GM21723 (cell line): ENCODE data around the gene FGFBP3.

Experiments
- ATAC-seq: cut with Tn5 transposase; IDR thresholded peaks from one replicate; pipeline ENCODE4 v1.9.1; 2021; ENCODE audit warnings: mild to moderate bottlenecking, moderate library complexity; ENCODE audit not compliant: unreplicated experiment

Gene FGFBP3, protein sequence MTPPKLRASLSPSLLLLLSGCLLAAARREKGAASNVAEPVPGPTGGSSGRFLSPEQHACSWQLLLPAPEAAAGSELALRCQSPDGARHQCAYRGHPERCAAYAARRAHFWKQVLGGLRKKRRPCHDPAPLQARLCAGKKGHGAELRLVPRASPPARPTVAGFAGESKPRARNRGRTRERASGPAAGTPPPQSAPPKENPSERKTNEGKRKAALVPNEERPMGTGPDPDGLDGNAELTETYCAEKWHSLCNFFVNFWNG

DNA sequence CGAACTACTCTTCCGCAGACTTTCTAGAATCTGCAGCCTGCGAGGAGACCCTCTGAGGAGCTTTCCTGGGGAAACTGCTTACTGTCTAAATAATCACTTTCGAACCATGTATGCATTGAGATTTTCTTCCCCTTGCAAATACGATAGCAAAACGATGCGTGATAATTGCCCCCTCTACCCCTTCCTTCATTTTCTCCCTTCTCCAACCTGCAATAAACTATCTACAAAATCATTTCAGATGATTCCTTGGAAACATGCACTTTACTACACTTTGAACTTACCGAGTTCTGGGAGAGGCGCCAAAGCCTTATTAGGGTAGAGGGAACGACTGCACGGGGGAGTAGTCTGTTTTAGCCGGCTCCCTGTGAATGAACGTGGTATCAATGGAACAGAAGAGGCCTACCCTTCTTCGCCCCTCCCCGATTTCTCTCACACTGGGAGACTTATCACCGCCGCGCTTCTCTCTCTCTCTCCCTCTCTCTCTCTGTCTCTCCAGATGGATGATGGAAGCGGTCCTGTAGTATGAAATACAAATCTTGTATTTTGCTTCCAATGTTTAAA, at the start of gene FGFBP3:
TSS of gene FGFBP3 (minus strand) at position 370 of the 561 bp plus-strand sequence. CDS start 517 bp downstream, outside the sequence.
- no peak for ATAC-seq

DNA sequence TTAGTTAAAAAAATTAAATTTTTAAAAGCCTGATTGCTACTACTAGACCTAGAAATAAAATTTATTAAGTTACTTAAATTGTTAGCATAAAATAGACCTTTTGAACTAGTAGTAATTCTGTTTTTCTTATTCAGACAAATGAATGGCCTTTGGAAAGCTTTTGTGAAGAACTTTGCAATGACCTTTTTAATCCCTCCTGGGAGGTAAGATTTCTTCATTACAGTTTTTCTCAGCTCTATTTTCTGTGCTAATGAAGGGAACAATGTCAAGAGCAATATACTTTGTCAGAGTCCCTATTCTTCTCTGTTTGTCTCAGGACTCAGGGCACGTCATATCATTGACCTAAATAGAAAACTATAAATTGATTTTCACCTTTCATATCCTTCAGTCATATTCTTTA, 47.8 kb upstream of the FGFBP3 start:
- no peak for ATAC-seq

DNA sequence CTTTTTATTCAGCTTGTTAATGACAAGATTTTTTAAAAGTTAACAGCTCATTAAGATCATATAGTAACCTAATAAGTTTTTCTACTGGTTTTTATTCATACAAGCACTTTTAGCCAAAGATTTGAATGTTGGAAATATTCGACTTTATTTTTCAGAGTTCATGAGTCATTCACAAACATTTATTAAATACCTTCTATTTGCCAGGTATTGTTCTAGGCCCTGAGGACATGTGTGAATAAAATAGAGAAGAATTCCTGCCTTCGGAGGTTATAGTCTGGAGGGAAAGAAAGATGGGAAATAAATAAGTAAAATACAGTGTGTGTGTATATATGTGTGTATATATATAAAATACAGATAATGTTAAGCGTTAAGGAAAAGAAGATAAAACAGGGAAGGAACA, 45.8 kb upstream of the FGFBP3 start:
- no peak for ATAC-seq

DNA sequence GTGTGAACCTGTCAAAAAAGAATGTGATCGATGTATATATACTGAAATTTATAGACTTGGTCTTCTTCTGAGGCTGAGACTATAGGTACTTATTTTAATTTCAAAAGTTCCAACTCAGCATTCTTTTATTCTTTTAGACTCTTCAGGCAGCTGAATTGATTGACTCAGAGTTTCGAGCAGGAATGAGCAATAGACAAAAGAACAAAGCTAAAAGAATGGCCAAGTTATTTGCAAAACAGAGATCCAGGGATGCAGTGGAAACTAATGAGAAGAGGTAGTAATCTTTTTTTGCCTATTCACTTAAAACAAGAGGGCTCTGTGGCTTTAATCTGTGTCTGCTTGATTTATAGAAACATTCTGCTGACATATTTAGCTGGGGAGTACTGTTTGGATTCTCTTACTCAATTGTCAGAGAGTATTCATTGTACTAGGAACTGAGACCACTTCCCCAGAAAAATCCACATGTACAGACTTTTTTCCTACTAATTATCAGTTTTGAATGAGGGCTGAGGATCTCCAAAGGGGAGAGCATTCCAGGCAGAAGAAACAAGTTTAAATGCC, 44.4 kb upstream of the FGFBP3 start:
- ATAC-seq = no peak

DNA sequence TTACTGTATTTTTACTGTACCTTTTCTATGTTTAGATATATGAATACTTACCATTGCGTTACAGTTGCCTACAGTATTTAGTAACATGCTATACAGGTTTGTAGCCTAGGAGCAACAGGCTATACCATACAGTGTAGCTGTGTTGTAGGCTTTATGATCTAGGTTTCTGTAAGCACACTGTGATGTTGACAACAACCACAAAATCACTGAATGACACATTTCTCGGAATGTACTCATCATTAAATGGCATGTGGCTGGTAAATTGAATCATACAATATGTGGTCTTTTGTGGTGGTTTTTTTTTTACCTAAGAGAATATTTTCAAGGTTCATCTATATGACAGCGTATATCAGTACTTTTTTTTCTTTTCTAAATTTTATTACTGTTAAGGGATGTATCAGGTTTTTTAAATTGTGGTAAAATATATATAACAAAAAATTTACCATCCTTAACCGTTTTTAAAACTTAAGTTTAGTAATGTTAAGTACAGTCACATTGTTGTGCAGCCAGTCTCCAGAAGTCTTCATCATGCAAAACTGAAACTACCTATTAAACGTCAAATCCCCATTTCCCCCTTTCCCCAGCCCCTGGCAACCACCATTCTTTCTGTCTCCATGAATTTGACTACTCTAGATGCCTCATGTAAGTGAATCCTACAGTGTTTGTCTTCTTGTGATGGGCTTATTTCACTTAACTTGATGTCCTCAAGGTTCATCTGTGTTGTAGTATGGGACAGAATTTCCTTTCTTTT, 35.8 kb upstream of the FGFBP3 start:
- no peak for ATAC-seq

DNA sequence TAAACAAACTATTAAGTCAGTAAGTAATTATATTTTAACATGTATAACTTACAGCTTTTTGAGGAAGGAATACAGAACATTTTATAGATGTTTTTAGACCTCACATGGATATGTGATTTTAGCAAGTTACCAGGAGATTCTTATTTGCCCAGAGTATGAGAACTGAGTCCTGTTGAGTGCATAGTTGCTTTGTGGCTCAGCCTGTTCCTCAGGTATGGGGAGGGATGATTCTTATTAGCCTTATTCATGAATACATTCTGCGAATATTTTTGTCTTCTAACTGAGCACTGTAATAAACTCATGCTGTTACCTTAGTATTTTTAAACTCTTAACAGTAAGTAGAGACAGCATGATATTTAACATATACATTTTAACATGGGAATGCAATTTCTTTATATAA, 32.1 kb upstream of the FGFBP3 start:
- ATAC-seq = no peak

DNA sequence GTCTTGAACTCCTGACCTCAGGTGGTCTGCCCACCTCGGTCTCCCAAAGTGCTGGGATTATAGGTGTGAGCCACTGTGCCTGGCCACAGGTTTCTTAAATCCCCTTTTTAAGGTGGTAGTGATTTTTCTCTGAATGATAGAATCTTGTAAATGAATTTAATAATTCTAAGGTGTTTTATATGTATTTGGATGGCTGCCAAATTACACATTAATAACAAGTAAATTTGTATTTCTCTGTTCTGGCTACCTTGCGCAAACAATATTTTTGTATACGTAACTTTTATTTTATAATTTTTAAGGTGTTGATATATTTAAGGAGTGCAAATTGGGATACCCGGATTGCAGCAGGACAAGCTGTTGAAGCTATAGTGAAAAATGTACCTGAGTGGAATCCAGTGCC, 30.4 kb upstream of the FGFBP3 start:
- ATAC-seq = no peak

DNA sequence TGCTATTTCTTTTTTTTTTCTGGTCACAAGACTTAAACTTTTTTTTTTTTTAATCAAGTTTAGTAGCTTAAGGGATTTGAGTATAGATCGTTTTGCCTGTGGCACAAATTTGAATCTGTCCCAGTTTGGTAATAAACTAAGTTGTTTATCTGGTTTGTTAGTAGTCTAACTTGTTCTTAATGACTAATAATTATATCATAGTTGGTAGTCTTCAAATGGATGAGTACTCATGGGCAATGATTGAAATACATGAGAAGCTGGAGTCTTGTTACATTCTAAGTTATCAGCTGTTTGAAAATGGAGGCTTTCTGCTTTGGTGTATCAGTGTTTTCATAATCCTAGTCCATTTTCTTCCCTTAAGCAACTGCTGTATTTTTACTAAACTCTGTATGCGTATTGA, 26.6 kb upstream of the FGFBP3 start:
- no peak for ATAC-seq

DNA sequence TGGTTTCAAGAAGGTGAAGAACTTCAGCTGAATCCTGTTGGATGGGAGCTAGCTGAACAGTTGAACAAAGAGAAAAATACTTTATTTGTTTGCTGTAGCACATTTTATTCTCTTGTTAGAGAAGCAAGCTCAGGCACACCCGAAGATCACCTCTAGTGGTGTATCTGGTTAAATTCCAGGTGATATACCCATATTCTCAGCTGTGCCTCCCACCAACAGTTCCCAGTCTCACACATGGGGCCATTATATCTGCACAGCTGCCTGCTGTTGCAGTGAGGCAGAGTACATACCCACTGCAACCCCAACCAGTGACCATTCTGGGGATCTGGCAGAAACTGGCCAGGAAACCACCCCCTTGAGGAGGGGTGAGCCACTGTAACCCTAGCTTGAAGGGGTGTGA, 23.5 kb upstream of the FGFBP3 start:
- no peak for ATAC-seq

DNA sequence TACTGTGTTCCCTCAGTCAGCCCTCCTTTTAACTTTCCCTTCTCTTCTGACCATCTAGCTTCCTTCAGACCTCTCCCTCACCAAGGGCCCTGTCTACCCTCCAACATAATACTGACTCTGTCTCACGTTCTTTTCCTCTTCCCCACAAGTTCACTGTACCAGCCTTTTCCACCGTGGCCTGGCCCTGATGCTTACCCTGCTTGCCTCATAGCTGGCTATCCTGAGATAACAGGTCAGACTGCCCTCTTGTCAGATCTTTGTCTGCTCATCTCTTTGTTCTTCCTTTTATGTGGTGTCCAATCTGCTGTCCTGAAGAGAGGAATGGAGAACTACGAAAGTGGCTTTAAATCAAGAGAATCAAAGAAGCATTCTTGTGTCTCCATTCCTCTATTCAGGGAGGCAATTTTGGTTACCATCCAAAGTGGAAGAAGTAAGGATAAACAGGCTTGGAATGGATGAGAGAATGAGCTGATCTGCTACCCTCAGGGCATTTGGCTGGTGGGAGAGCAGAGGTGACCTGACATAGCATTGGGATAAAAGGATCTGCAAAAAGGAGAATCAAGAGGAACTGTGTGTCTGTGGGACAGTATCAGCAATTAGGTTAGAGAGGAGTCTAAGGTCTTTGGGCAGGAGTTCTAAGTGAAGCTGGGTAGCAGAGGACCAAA, 22.4 kb upstream of the FGFBP3 start:
- no peak for ATAC-seq

DNA sequence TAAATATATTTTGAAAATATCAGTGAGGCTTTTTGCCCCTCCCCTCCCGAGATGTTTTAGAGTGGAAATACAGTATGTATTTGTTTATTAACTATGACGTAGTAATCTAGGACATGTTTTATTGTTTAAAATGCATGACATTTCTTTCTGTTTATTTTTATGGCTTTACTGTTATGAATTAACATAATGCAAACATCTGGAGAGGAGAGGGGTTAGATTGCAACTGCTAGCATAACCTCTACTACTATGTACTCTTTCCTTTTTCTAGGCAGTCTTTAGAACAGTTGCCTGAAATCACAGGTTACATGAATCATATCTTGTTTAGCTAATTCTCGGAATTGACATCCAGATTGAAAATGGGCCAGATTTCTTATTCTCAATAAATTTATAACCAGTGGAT, 21.7 kb upstream of the FGFBP3 start:
- no peak for ATAC-seq

DNA sequence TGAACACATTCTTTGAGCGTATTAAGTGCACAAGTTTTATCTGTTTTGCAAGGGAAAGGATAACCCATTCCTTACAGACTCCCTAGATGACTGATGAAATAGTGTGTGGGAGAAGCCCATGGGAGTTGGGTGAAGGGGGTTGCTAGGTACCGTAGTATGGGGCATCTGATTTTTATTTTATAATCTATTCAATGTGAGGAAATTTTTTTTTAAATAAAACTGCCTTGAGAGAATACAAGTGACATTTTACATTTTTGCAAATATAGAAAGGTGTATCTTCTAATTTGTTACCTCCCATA, 15.7 kb upstream of the FGFBP3 start:
- no peak for ATAC-seq

DNA sequence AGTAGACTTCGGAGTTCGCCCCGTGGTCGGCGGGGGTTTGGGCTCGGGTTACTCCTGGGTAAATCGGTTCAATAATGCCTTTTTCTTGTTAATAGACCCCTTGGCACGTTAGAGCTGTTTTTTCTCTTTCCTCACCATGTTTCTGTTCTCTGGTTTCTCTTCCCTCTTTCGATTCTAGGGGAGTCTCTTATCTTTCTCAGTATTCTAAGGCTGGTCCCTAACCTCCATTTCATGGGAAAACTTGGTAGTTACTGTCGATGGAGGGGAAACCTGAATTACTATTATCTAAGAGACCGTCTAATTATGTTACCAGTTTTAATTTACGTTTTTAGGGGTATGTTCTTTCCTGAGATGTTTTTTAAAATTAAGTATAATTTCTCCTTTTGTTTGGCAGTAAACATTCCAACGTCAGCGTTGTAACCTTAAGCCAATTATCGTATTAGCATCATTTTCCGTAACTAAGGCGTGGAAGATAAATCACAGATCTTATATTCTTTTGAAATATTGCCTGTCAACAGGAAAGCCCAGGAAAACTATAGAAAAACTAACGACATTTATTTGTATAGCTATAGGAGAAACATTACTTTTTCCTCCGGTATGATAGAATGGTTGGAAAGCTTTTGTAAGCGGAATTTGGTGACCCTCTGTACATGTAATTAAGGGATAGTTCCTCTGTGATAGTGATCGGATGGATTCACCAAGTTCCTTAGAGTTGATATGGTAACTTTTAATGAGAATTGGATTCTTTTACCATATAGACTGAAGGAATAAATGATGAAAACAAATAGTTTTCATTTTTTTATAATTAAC, 15.1 kb upstream of the FGFBP3 start:
- peak; percentile 42 for ATAC-seq

DNA sequence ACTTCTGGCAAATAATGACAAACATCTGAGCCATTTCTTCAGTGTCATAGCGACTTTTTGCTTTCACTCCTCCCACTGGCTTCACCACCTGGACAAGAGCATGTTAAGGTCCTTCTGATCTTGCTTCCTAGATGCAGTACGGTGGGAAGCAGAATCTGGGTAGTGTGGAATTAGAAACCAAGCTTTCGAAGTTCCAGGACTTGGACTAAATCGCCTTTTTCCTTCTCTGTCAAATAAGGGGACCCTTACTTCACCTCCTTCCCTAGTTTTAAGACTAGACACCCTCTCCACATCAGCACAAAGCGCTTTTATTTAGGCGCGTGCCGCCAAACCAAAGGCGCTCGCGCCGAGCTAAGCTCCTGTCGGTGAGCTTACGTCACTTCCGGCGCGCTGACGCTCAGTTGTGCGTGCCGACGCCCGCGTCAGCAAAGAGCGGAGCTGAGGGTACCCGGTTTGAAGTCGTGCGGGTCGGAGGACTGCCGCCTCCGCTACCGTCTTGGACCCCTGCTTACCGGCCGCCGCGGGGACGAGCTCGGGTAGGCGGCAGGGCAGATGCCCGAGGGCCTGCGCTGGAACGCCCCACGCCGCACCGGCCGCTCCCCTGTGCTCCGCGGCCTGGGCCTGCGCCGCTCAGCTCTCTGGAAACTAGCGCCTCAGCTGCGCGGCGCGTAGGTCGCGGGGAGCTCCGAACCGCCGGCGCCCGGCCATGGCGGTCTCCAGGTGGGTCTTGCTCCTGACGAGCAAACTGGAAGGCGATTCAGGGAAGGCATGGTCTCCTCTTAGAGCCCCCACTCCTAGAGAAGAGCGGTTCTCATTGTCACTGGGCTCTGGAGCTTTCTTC, 14.3 kb upstream of the FGFBP3 start, which contains the start of gene BTAF1:
TSS of gene BTAF1 (plus strand) at position 400 of the 841 bp plus-strand sequence. CDS start at position 707, 307 bp downstream.
- ATAC-seq = peak; percentile 98

DNA sequence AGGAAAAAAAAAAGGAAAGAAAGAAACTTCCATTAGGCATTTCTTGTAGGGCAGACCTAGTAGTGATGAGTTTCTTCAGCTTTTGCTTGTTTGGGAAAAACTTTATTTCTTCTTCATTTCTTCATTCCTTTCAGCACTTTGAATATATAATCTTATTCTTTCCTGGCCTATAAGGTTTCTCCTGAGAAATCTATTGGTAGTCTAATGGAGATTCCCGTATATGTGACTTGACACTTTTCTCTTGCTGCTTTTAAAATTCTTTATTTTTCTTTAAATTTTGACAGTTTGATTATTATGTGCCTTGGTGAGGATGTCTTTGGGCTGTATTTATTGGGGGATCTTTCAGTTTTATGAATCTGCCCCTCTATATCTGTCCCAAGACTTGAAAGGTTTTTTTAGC, 10.4 kb upstream of the FGFBP3 start:
- ATAC-seq = no peak

DNA sequence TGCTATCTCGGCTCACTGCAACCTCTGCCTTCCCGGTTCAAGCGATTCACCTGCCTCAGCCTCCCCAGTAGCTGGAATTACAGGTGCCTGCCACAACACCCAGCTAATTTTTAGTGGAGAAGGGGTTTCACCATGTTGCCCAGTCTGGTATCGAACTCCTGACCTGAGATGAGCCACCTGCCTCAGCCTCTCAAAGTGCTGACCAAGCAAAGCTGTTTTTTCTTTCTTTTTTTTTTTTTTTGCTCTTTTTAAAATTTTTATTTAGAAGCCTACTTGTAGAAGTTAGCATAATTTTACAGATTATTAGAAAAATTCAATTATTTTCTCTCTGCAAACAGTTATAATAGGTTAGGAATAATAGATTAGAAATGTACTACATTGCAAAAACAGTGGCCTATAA, 1.2 kb upstream of the FGFBP3 start:
- ATAC-seq = no peak

DNA sequence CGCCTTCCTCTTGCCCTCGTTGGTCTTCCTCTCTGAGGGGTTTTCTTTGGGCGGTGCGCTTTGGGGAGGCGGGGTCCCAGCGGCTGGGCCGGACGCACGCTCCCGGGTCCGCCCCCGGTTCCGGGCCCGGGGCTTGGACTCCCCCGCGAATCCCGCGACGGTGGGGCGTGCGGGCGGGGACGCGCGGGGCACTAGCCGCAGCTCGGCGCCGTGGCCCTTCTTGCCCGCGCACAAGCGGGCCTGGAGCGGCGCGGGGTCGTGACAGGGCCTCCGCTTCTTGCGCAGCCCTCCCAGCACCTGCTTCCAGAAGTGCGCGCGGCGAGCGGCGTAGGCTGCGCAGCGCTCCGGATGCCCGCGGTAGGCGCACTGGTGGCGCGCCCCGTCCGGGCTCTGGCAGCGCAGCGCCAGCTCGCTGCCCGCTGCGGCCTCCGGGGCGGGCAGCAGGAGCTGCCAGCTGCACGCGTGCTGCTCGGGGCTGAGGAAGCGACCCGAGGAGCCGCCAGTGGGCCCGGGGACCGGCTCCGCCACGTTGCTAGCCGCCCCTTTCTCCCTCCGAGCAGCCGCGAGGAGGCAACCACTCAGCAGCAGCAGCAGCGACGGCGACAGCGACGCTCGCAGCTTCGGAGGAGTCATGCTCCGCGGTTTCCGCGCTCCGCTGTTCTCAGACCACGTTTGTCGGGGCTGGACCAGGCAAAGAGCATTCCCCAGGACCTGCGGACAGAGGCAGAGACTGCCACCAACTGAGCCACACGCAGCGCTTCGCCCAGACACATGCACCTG, 759 bp downstream of the FGFBP3 start:
- peak; percentile 95 for ATAC-seq

DNA sequence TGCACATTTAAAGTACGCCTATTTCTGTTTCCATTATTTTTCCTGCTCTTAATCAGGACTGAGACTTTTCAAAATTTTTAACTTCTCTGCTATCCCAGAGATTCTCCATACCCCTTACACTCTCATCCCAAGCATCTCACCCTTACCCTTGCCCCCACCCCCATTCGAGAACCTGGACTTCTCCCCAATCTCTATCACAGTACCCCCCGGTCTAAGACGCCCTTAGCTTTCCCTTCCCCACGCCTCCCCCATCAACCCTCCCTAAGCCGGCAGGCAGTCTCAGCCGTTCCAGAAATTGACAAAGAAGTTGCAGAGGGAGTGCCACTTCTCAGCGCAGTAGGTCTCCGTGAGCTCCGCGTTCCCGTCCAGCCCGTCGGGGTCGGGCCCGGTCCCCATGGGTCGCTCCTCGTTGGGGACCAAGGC, 1.4 kb downstream of the FGFBP3 start:
- ATAC-seq = no peak

DNA sequence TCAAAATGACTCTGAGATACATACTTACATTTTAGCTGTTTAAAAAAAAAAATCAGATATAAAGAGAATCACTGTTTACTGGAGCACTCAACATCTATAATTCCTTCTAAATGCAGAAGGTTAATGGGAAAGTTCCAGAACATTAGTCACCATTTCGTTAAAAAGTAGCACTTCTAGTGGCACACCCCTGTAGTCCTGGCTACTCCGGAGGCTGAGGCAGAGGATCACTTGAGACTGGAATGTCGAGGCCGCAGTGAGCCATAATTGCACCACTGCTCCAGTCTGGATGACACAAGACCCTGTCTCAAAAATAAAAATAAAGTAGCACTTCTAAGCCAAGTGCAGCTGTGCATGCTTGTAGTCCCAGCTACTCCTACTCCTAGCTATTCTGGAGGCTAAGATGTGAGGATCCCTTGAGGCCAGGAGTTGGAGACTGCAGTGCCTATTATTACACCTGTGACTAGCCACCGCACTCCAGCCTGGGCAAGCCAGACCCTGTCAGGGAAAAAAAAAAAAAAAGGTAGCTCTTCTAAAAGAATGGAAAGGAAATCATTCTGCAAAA, 2.2 kb downstream of the FGFBP3 start:
- no peak for ATAC-seq
